Right kidney (tissue), 1 donor: Measurements from ENCODE around the gene PLXDC2.

Source experiments
- DNase-seq: peaks from one replicate; pipeline ENCODE4 v3.0.0-alpha.2; 2016

The PLXDC2 gene

GRCh38 chr10:19815036-19815730 is 1.0 kb upstream of the PLXDC2 start:
- DNase-seq, result no peak

- peak; percentile 93 for DNase-seq
These were observed 361 bp upstream of the PLXDC2 start for GRCh38 chr10:19815731-19816410.

GRCh38 chr10:19817231-19817933 is 1.1 kb downstream of the PLXDC2 start:
- DNase-seq, result peak; percentile 69

GRCh38 chr10:19818876-19819275 is 2.6 kb downstream of the PLXDC2 start:
- no peak for DNase-seq

- peak; percentile 29 for DNase-seq
These were observed 3.3 kb downstream of the PLXDC2 start for GRCh38 chr10:19819419-19820033.

GRCh38 chr10:19824381-19825342 is 8.4 kb downstream of the PLXDC2 start:
- no peak for DNase-seq

GRCh38 chr10:19825700-19826099 is 9.5 kb downstream of the PLXDC2 start:
- DNase-seq, result no peak

GRCh38 chr10:19826712-19827111 is 10.5 kb downstream of the PLXDC2 start:
- DNase-seq, result no peak

- no peak for DNase-seq
These were observed 12.2 kb downstream of the PLXDC2 start for GRCh38 chr10:19828278-19829049.

- DNase-seq, result no peak
These were observed 16.5 kb downstream of the PLXDC2 start for GRCh38 chr10:19832699-19833098.

GRCh38 chr10:19833170-19833824 is 17.1 kb downstream of the PLXDC2 start:
- peak; percentile 34 for DNase-seq

- no peak for DNase-seq
These were observed 19.7 kb downstream of the PLXDC2 start for GRCh38 chr10:19835952-19836351.

- DNase-seq, result no peak
These were observed 22.9 kb downstream of the PLXDC2 start for GRCh38 chr10:19839090-19839489.

- DNase-seq, result no peak
These were observed 23.3 kb downstream of the PLXDC2 start for GRCh38 chr10:19839552-19839951.

GRCh38 chr10:19840776-19841175 is 24.5 kb downstream of the PLXDC2 start:
- no peak for DNase-seq

GRCh38 chr10:19843487-19843886 is 27.3 kb downstream of the PLXDC2 start:
- DNase-seq, result no peak

GRCh38 chr10:19845503-19846368 is 29.5 kb downstream of the PLXDC2 start:
- no peak for DNase-seq

- DNase-seq, result no peak
These were observed 31.1 kb downstream of the PLXDC2 start for GRCh38 chr10:19847321-19847720.

- no peak for DNase-seq
These were observed 32.2 kb downstream of the PLXDC2 start for GRCh38 chr10:19848226-19848985.
